ENCODE data around the gene PAX3. TPM values are rescaled to one million over a fixed set of nuclear protein-coding genes. Genes with fewer than 3 reads are reported as not detected.

Gene PAX3
- total RNA-seq, 1 experiment from 2014 or later: not detected

GRCh38 chr2:222296311-222296741, 2.5 kb downstream of the PAX3 start:
- Histone ChIP-seq H3K9me2 (ENCODE audit: insufficient read depth) (no peaks in the 10 kb centered on the region), H3K9me3 (ENCODE audit: control insufficient read depth in 1 of 2, insufficient read depth in 1 of 2, low read depth in 1 of 2, low read length in 2 of 2) (no peaks in the 10 kb centered on the region), H3K36me3 (ENCODE audit: control insufficient read depth in 1 of 2, insufficient read depth in 2 of 2, low read length in 2 of 2) (no peaks in the 10 kb centered on the region), H3K4me3 (replicated peaks in 1 of 2; ENCODE audit: low read depth in 1 of 2, low read length in 2 of 2) (no peak overlapping the region), H3K4me1 (ENCODE audit: control insufficient read depth in 1 of 2, insufficient read depth in 2 of 2, low read length in 2 of 2) (no peaks in the 10 kb centered on the region), H3K4me2 (ENCODE audit: low read length) (no peak overlapping the region), H3K27me3 (ENCODE audit: insufficient read depth, low read length) (peaks cover 26% of the 10 kb centered on the region; the same call in 1 of the 2 replicates), H2AFZ (ENCODE audit: low read depth, low read length, poor library complexity, severe bottlenecking) (no peak overlapping the region), H3K27ac (ENCODE audit: low read depth, low read length) (no peak overlapping the region), H4K20me1 (ENCODE audit: insufficient read depth) (no peaks in the 10 kb centered on the region), H3K9ac (ENCODE audit: low read length) (no peak overlapping the region), H3K79me2 (ENCODE audit: insufficient read depth, low read length) (no peaks in the 10 kb centered on the region)
- ChIA-PET CTCF (no interaction called here), POLR2A (no interaction called here), RAD21 (ENCODE audit: low non-redundant PET in 1 of 2, low total read pairs in 2 of 2, uncharacterized antibody in 2 of 2, unreplicated experiment in 2 of 2) (no interaction called here)
- no TSS peak for BruUV-seq (replicated peaks)
- TF ChIP-seq ZNF274 (IDR thresholded peaks at IDR 0.05; ENCODE audit: low read depth, low read length) (no peak), EZH2phosphoT487 (IDR thresholded peaks at IDR 0.05; ENCODE audit: borderline replicate concordance) (no peak), ELF1 (IDR thresholded peaks at IDR 0.05; ENCODE audit: borderline replicate concordance, low read depth) (no peak), MAX (IDR thresholded peaks at IDR 0.05) (no peak), ZFX (IDR thresholded peaks at IDR 0.05) (no peak), TCF7L2 (IDR thresholded peaks at IDR 0.05; ENCODE audit: borderline replicate concordance, extremely low read depth, insufficient read depth, insufficient read length) (no peak), ATF3 (IDR thresholded peaks at IDR 0.05) (no peak), SIN3A (IDR thresholded peaks at IDR 0.05; ENCODE audit: low read depth) (no peak), CEBPB (IDR thresholded peaks at IDR 0.05; ENCODE audit: low read depth) (no peak), FOSL1 (IDR thresholded peaks at IDR 0.05; ENCODE audit: low read depth) (no peak), POLR2AphosphoS5 (IDR thresholded peaks at IDR 0.05; ENCODE audit: low read depth, low read length) (no peak), POLR2A (IDR thresholded peaks at IDR 0.05; ENCODE audit: borderline replicate concordance, extremely low read depth, insufficient read depth, insufficient read length) (no peak), CBX3 (IDR thresholded peaks at IDR 0.05; ENCODE audit: low read depth) (no peak), SRF (IDR thresholded peaks at IDR 0.05; ENCODE audit: low read depth) (no peak)
- TF ChIP-seq, protein P1, sequence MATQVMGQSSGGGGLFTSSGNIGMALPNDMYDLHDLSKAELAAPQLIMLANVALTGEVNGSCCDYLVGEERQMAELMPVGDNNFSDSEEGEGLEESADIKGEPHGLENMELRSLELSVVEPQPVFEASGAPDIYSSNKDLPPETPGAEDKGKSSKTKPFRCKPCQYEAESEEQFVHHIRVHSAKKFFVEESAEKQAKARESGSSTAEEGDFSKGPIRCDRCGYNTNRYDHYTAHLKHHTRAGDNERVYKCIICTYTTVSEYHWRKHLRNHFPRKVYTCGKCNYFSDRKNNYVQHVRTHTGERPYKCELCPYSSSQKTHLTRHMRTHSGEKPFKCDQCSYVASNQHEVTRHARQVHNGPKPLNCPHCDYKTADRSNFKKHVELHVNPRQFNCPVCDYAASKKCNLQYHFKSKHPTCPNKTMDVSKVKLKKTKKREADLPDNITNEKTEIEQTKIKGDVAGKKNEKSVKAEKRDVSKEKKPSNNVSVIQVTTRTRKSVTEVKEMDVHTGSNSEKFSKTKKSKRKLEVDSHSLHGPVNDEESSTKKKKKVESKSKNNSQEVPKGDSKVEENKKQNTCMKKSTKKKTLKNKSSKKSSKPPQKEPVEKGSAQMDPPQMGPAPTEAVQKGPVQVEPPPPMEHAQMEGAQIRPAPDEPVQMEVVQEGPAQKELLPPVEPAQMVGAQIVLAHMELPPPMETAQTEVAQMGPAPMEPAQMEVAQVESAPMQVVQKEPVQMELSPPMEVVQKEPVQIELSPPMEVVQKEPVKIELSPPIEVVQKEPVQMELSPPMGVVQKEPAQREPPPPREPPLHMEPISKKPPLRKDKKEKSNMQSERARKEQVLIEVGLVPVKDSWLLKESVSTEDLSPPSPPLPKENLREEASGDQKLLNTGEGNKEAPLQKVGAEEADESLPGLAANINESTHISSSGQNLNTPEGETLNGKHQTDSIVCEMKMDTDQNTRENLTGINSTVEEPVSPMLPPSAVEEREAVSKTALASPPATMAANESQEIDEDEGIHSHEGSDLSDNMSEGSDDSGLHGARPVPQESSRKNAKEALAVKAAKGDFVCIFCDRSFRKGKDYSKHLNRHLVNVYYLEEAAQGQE (IDR thresholded peaks at IDR 0.05; ENCODE audit: low read depth): no peak
- ATAC-seq: no peak
- DNase-seq (ENCODE audit: low read depth, low spot score): no peak
- intact Hi-C loops (cut with micrococcal nuclease): no loop called here
